HepG2 (cell line): ENCODE data around the gene PDGFA. TPM values are rescaled to one million over a fixed set of nuclear protein-coding genes. Genes with fewer than 3 reads are reported as not detected.

ENCODE experiments used
- BRD4 ChIP-seq: sonication (generic); formaldehyde crosslinking; IDR thresholded peaks from 2 replicates; pipeline ENCODE4 v1.4.0; 2020; ENCODE audit warnings: missing genetic modification reagents
- DR1 ChIP-seq: sonication (generic); formaldehyde crosslinking; IDR thresholded peaks from 2 replicates; pipeline ENCODE4 v1.8.0; 2021; ENCODE audit warnings: mild to moderate bottlenecking, missing genetic modification reagents, inconsistent platforms
- DRAP1 ChIP-seq: IDR thresholded peaks from 2 replicates; pipeline ENCODE4 v1.6.1; 2016; ENCODE audit warnings: missing genetic modification reagents, missing compliant biosample characterization
- EP300 ChIP-seq, 3 experiments: sonication (generic) in 1 of 3; formaldehyde crosslinking in 1 of 3; IDR thresholded peaks; 2 replicates each; pipeline versions ENCODE4 v1.5.1 to v1.6.1; 2011 to 2020; ENCODE audit warnings: low read depth in 2 of 3, low read length in 2 of 3, borderline replicate concordance in 1 of 3, improper control_type of control experiment in 1 of 3, mild to moderate bottlenecking in 1 of 3, missing genetic modification reagents in 1 of 3, moderate library complexity in 1 of 3
- FOXO1 ChIP-seq: sonication (generic); formaldehyde crosslinking; IDR thresholded peaks from 2 replicates; pipeline ENCODE4 v1.4.0; 2020; ENCODE audit warnings: missing genetic modification reagents
- GABPB1 ChIP-seq: IDR thresholded peaks from 2 replicates; pipeline ENCODE4 v1.6.1; 2016; ENCODE audit warnings: mild to moderate bottlenecking, missing genetic modification reagents, moderate library complexity, missing compliant biosample characterization
- HMG20B ChIP-seq: conservative IDR thresholded peaks from 2 replicates; pipeline ENCODE4 v1.6.1; 2016; ENCODE audit warnings: missing genetic modification reagents, missing compliant biosample characterization
- HNF1B ChIP-seq: sonication (generic); formaldehyde crosslinking; IDR thresholded peaks from 2 replicates; pipeline ENCODE4 v1.5.1; 2020; ENCODE audit warnings: mild to moderate bottlenecking, moderate library complexity, missing genetic modification reagents
- HNRNPK ChIP-seq: fragments of 200-400 bp; formaldehyde crosslinking; IDR thresholded peaks from 2 replicates; pipeline ENCODE4 v1.6.1; 2018; ENCODE audit warnings: low read length, low read depth, moderate library complexity, mild to moderate bottlenecking; ENCODE audit not compliant: poor library complexity, severe bottlenecking
- HOXA3 ChIP-seq: sonication (generic); formaldehyde crosslinking; IDR thresholded peaks from 2 replicates; pipeline ENCODE4 v1.5.0; 2020; ENCODE audit warnings: missing genetic modification reagents
- KLF12 ChIP-seq: sonication (generic); formaldehyde crosslinking; IDR thresholded peaks from 2 replicates; pipeline ENCODE4 v1.4.0; 2020; ENCODE audit warnings: missing genetic modification reagents, borderline replicate concordance
- MTA1 ChIP-seq: sonication (generic); formaldehyde crosslinking; IDR thresholded peaks from 2 replicates; pipeline ENCODE4 v1.4.0; 2020; ENCODE audit warnings: missing genetic modification reagents, mild to moderate bottlenecking, borderline replicate concordance
- PATZ1 ChIP-seq: sonication (generic); formaldehyde crosslinking; IDR thresholded peaks from 2 replicates; pipeline ENCODE4 v1.4.0; 2020; ENCODE audit warnings: missing genetic modification reagents
- POLR2A ChIP-seq, 2 experiments: IDR thresholded peaks; 2 replicates each; pipeline ENCODE4 v1.6.1; 2011; ENCODE audit warnings: low read depth in 2 of 2, low read length in 2 of 2, mild to moderate bottlenecking in 1 of 2, moderate library complexity in 1 of 2; ENCODE audit not compliant: insufficient read depth in 1 of 2
- SP1 ChIP-seq, 2 experiments: fragments of 450-650 bp in 1 of 2; sonication (generic) in 1 of 2; formaldehyde crosslinking in 1 of 2; IDR thresholded peaks; 2 replicates each; pipeline versions ENCODE4 v1.4.0 to v1.6.1; 2016 to 2020; ENCODE audit warnings: missing genetic modification reagents in 1 of 2
- STAG1 ChIP-seq: sonication (generic); formaldehyde crosslinking; IDR thresholded peaks from 2 replicates; pipeline ENCODE4 v1.4.0; 2020; ENCODE audit warnings: missing genetic modification reagents
- TGIF2 ChIP-seq: IDR thresholded peaks from 2 replicates; pipeline ENCODE4 v1.6.1; 2016; ENCODE audit warnings: control low read depth, missing compliant biosample characterization
- THAP7 ChIP-seq: sonication (generic); formaldehyde crosslinking; IDR thresholded peaks from 2 replicates; pipeline ENCODE4 v1.8.1; 2023; ENCODE audit warnings: mild to moderate bottlenecking, missing genetic modification reagents
- ZBTB25 ChIP-seq: IDR thresholded peaks from 2 replicates; pipeline ENCODE4 v1.6.1; 2018; ENCODE audit warnings: missing genetic modification reagents
- ZBTB7B ChIP-seq: sonication (generic); formaldehyde crosslinking; IDR thresholded peaks from 2 replicates; pipeline ENCODE4 v1.4.0; 2020; ENCODE audit warnings: missing genetic modification reagents
- ZFX ChIP-seq: sonication (generic); formaldehyde crosslinking; IDR thresholded peaks from 2 replicates; pipeline ENCODE4 v1.4.0; 2020; ENCODE audit warnings: mild to moderate bottlenecking, low read depth, missing genetic modification reagents, moderate library complexity
- ZNF235 ChIP-seq: sonication (generic); formaldehyde crosslinking; IDR thresholded peaks from 2 replicates; pipeline ENCODE4 v1.8.1; 2023; ENCODE audit warnings: mild to moderate bottlenecking, missing genetic modification reagents, borderline replicate concordance
- ZNF251 ChIP-seq: sonication (generic); formaldehyde crosslinking; IDR thresholded peaks from 2 replicates; pipeline ENCODE4 v1.9.0; 2021; ENCODE audit warnings: mild to moderate bottlenecking, missing genetic modification reagents
- polyA plus RNA-seq, 8 experiments: library from polyadenylated mRNA; depleted of rRNA in 3 of 8; stranded (reverse) in 7 of 8; unstranded in 1 of 8; fragments of >200 nt; fragmentation: Illumina TruSeq in 4 of 8; extraction: Trizol in 4 of 8; gene quantifications; 2 replicates each; pipeline versions ENCODE4 v1.2.1 to v1.2.3, GENCODE V29; 2011 to 2016; ENCODE audit warnings: low read depth in 4 of 8, missing spikeins in 1 of 8, mixed read lengths in 1 of 8; ENCODE audit not compliant: insufficient read depth in 1 of 8
- total RNA-seq, 5 experiments: library from RNA; depleted of rRNA; stranded (reverse); fragments of >200 nt; fragmentation: Illumina TruSeq; extraction: Trizol; gene quantifications; 2 replicates each; pipeline ENCODE4 v1.2.3, GENCODE V29; 2016; ENCODE audit warnings: low read depth in 1 of 5

The PDGFA gene
- total and polyA plus RNA-seq, 2 of the 13 experiments (the other 11 are each of a cell fraction or from before 2014, with no cell fraction given) = 1.5 to 3.4 TPM

- TF ChIP-seq TGIF2 (CRISPR knock-in tag) (peak; percentile 44; the same call in 1 of the 2 replicates), HNF1B (CRISPR knock-in tag) (0 out of 2 replicates have a peak, but pooled peaks have one; percentile 30), MTA1 (no peak), ZNF235 (0 out of 2 replicates have a peak, but pooled peaks have one; percentile 15), ZBTB25 (CRISPR knock-in tag) (0 out of 2 replicates have a peak, but pooled peaks have one; percentile 35), ZFX (CRISPR knock-in tag) (peak; percentile 46; the same call in 1 of the 2 replicates), ZBTB7B (peak; percentile 69; the same call in 1 of the 2 replicates), PATZ1 (CRISPR knock-in tag) (peak; percentile 90), DRAP1 (0 out of 2 replicates have a peak, but pooled peaks have one; percentile 2), KLF12 (CRISPR knock-in tag) (no peak), HNRNPK (peak; percentile 96), FOXO1 (0 out of 2 replicates have a peak, but pooled peaks have one; percentile 37), POLR2A (IDR thresholded peaks at IDR 0.05; ENCODE audit: insufficient read depth in 1 of 2, low read depth in 2 of 2, low read length in 2 of 2) (peak in 1 of 2 experiments; percentile 43; a peak in 3 of 4 replicates), SP1 (IDR thresholded peaks at IDR 0.05) (no peak), SP1 (CRISPR knock-in tag; IDR thresholded peaks at IDR 0.05) (peak; percentile 50; the same call in 1 of the 2 replicates), DR1 (CRISPR knock-in tag) (peak; percentile 42; the same call in 1 of the 2 replicates), ZNF251 (CRISPR knock-in tag) (no peak), GABPB1 (peak; percentile 14; the same call in 1 of the 2 replicates), BRD4 (CRISPR knock-in tag) (0 out of 2 replicates have a peak, but pooled peaks have one; percentile 5), HMG20B (CRISPR knock-in tag) (0 out of 2 replicates have a peak, but pooled peaks have one; percentile 27), THAP7 (CRISPR knock-in tag) (0 out of 2 replicates have a peak, but pooled peaks have one; percentile 26), EP300 (IDR thresholded peaks at IDR 0.05; ENCODE audit: low read depth in 2 of 2, low read length in 2 of 2) (no peak), EP300 (CRISPR knock-in tag; IDR thresholded peaks at IDR 0.05; ENCODE audit: borderline replicate concordance) (0 out of 2 replicates have a peak, but pooled peaks have one; percentile 25), STAG1 (CRISPR knock-in tag) (peak; percentile 7; the same call in 1 of the 2 replicates), HOXA3 (peak; percentile 53)
Observed at GRCh38 chr7:539731-540411, 20.2 kb upstream of the PDGFA start (continued).
